ENCODE measurements around the gene RAB3C. TPM values are rescaled to one million over a fixed set of nuclear protein-coding genes. Genes with fewer than 3 reads are reported as not detected.

The RAB3C gene
- total RNA-seq, 1 donor from 2014 or later = 0.45 TPM

- no peak overlapping the region for H3K4me3 ChIP-seq (ENCODE audit: insufficient read depth, low read depth, low read length)
- no peaks in the 10 kb centered on the region for H3K27me3 Mint-ChIP-seq (ENCODE audit: low read depth, unreplicated experiment)
Observed at GRCh38 chr5:58794875-58795274, 212.0 kb downstream of the RAB3C start.

GRCh38 chr5:58795327-58795726 is 212.5 kb downstream of the RAB3C start:
- TF ChIP-seq EZH2 (IDR thresholded peaks at IDR 0.05; ENCODE audit: insufficient read depth, low read length) (no peak), CTCF (IDR thresholded peaks at IDR 0.05; ENCODE audit: insufficient read depth, low read depth, low read length) (no peak)
- H3K36me3 Mint-ChIP-seq (ENCODE audit: low read depth, unreplicated experiment) = no peaks in the 10 kb centered on the region
- Histone ChIP-seq H3K36me3 (ENCODE audit: insufficient read depth, low read length) (no peaks in the 10 kb centered on the region), H3K4me1 (ENCODE audit: insufficient read depth, low read length) (no peaks in the 10 kb centered on the region), H3K9me3 (ENCODE audit: insufficient read depth, low read depth, low read length) (no peaks in the 10 kb centered on the region), H3K27ac (ENCODE audit: low read depth, low read length) (no peak overlapping the region), H3K79me2 (ENCODE audit: insufficient read depth, low read length) (no peaks in the 10 kb centered on the region), H3K9ac (ENCODE audit: low read length) (no peak overlapping the region), H3K4me2 (ENCODE audit: low read length) (no peak overlapping the region), H4K20me1 (ENCODE audit: insufficient read depth, low read length) (no peaks in the 10 kb centered on the region), H2AFZ (ENCODE audit: low read depth, low read length) (no peak overlapping the region), H3K4me3 (ENCODE audit: insufficient read depth, low read depth, low read length) (no peak overlapping the region), H3K27me3 (ENCODE audit: insufficient read depth, low read length) (no peaks in the 10 kb centered on the region)
- H3K27me3 Mint-ChIP-seq (ENCODE audit: low read depth, unreplicated experiment) = peaks cover 2% of the 10 kb centered on the region
- no peaks in the 10 kb centered on the region for H3K4me1 Mint-ChIP-seq (ENCODE audit: low read depth, unreplicated experiment)
- no peak overlapping the region for H3K4me3 Mint-ChIP-seq (ENCODE audit: unreplicated experiment)
- FAIRE-seq = no peak
- no peak overlapping the region for H3K27ac Mint-ChIP-seq (ENCODE audit: unreplicated experiment)
- no peaks in the 10 kb centered on the region for H3K9me3 Mint-ChIP-seq (ENCODE audit: unreplicated experiment)
- DNase-seq (ENCODE audit: low read depth) = no peak

More at GRCh38 chr5:58794875-58795274, 212.0 kb downstream of the RAB3C start:
- H3K27ac ChIP-seq (ENCODE audit: low read depth, low read length) = no peak overlapping the region
- no peak overlapping the region for H3K4me3 Mint-ChIP-seq (ENCODE audit: unreplicated experiment)
- TF ChIP-seq EZH2 (IDR thresholded peaks at IDR 0.05; ENCODE audit: insufficient read depth, low read length) (no peak), CTCF (IDR thresholded peaks at IDR 0.05; ENCODE audit: insufficient read depth, low read depth, low read length) (no peak)
- H3K27ac Mint-ChIP-seq (ENCODE audit: unreplicated experiment) = no peak overlapping the region
- no peaks in the 10 kb centered on the region for H4K20me1 ChIP-seq (ENCODE audit: insufficient read depth, low read length)
- no peaks in the 10 kb centered on the region for H3K9me3 Mint-ChIP-seq (ENCODE audit: unreplicated experiment)
- no peaks in the 10 kb centered on the region for H3K27me3 ChIP-seq (ENCODE audit: insufficient read depth, low read length)
- H3K9me3 ChIP-seq (ENCODE audit: insufficient read depth, low read depth, low read length) = no peaks in the 10 kb centered on the region
- H3K9ac ChIP-seq (ENCODE audit: low read length) = no peak overlapping the region
- FAIRE-seq = no peak
- H3K4me1 ChIP-seq (ENCODE audit: insufficient read depth, low read length) = no peaks in the 10 kb centered on the region
- DNase-seq (ENCODE audit: low read depth) = no peak
- no peaks in the 10 kb centered on the region for H3K79me2 ChIP-seq (ENCODE audit: insufficient read depth, low read length)
- no peaks in the 10 kb centered on the region for H3K4me1 Mint-ChIP-seq (ENCODE audit: low read depth, unreplicated experiment)
- H3K36me3 ChIP-seq (ENCODE audit: insufficient read depth, low read length) = no peaks in the 10 kb centered on the region
- H3K4me2 ChIP-seq (ENCODE audit: low read length) = no peak overlapping the region
- no peaks in the 10 kb centered on the region for H3K36me3 Mint-ChIP-seq (ENCODE audit: low read depth, unreplicated experiment)
- no peak overlapping the region for H2AFZ ChIP-seq (ENCODE audit: low read depth, low read length)

GRCh38 chr5:58797021-58797420 is 214.1 kb downstream of the RAB3C start:
- H3K27me3 Mint-ChIP-seq (ENCODE audit: low read depth, unreplicated experiment) = peaks cover 2% of the 10 kb centered on the region
- DNase-seq (ENCODE audit: low read depth) (no peak), FAIRE-seq (no peak)
- H3K36me3 Mint-ChIP-seq (ENCODE audit: low read depth, unreplicated experiment) = no peaks in the 10 kb centered on the region
- peaks cover 2% of the 10 kb centered on the region for H3K4me1 Mint-ChIP-seq (ENCODE audit: low read depth, unreplicated experiment)
- Histone ChIP-seq H3K9me3 (ENCODE audit: insufficient read depth, low read depth, low read length) (no peaks in the 10 kb centered on the region), H3K36me3 (ENCODE audit: insufficient read depth, low read length) (no peaks in the 10 kb centered on the region), H3K9ac (ENCODE audit: low read length) (no peak overlapping the region), H3K27ac (ENCODE audit: low read depth, low read length) (no peak overlapping the region), H4K20me1 (ENCODE audit: insufficient read depth, low read length) (no peaks in the 10 kb centered on the region), H2AFZ (ENCODE audit: low read depth, low read length) (no peak overlapping the region), H3K79me2 (ENCODE audit: insufficient read depth, low read length) (no peaks in the 10 kb centered on the region), H3K4me3 (ENCODE audit: insufficient read depth, low read depth, low read length) (no peak overlapping the region), H3K4me1 (ENCODE audit: insufficient read depth, low read length) (no peaks in the 10 kb centered on the region), H3K4me2 (ENCODE audit: low read length) (no peak overlapping the region), H3K27me3 (ENCODE audit: insufficient read depth, low read length) (no peaks in the 10 kb centered on the region)
- no peaks in the 10 kb centered on the region for H3K9me3 Mint-ChIP-seq (ENCODE audit: unreplicated experiment)
- no peak for TF ChIP-seq EZH2 (IDR thresholded peaks at IDR 0.05; ENCODE audit: insufficient read depth, low read length)
- TF ChIP-seq CTCF (IDR thresholded peaks at IDR 0.05; ENCODE audit: insufficient read depth, low read depth, low read length) = no peak
- H3K27ac Mint-ChIP-seq (ENCODE audit: unreplicated experiment) = no peak overlapping the region
- H3K4me3 Mint-ChIP-seq (ENCODE audit: unreplicated experiment) = no peak overlapping the region
